Keratinocyte (primary cell): ENCODE data around the gene USP37.

ENCODE experiments used
- EZH2 ChIP-seq: IDR thresholded peaks from one replicate; pipeline ENCODE4 v1.6.1; 2012; ENCODE audit warnings: inconsistent platforms, mild to moderate bottlenecking, low read length, moderate library complexity
- TF ChIP-seq, protein P1 (sequence below), 3 experiments: IDR thresholded peaks in 1 of 3; conservative IDR thresholded peaks in 1 of 3; optimal IDR thresholded peaks in 1 of 3; 2 replicates in 2 of 3; 3 replicates in 1 of 3; pipeline versions ENCODE3 to v1.5.1; 2011; ENCODE audit warnings: low read length in 3 of 3, mild to moderate bottlenecking in 3 of 3, moderate library complexity in 2 of 3, control low read depth in 1 of 3, inconsistent platforms in 1 of 3; ENCODE audit not compliant: insufficient read depth in 2 of 3; ENCODE audit errors: extremely low read depth in 1 of 3

DNA sequence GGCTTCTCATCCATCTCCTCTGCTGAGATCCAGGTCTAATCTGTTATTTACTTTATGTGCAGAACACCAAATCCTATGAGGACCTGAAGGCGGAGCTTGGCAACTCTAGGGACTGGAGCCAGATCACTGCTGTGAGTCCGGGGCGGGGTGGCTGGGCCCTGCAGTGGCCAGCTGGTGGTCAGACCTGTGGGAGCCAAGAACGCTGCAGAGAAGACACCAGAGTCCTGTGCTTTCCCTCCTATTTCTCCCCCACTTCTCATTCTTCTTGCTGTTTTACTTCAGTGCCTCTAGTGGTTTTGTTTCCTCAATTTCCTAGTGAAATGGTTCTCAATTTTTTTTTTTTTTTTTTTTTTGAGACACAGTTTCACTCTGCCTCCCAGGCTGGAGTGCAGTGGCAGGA, 129.6 kb downstream of the USP37 start:
- TF ChIP-seq, protein P1, sequence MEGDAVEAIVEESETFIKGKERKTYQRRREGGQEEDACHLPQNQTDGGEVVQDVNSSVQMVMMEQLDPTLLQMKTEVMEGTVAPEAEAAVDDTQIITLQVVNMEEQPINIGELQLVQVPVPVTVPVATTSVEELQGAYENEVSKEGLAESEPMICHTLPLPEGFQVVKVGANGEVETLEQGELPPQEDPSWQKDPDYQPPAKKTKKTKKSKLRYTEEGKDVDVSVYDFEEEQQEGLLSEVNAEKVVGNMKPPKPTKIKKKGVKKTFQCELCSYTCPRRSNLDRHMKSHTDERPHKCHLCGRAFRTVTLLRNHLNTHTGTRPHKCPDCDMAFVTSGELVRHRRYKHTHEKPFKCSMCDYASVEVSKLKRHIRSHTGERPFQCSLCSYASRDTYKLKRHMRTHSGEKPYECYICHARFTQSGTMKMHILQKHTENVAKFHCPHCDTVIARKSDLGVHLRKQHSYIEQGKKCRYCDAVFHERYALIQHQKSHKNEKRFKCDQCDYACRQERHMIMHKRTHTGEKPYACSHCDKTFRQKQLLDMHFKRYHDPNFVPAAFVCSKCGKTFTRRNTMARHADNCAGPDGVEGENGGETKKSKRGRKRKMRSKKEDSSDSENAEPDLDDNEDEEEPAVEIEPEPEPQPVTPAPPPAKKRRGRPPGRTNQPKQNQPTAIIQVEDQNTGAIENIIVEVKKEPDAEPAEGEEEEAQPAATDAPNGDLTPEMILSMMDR (optimal IDR thresholded peaks at IDR 0.05 in 1 of 3, IDR thresholded peaks at IDR 0.05 in 1 of 3, conservative IDR thresholded peaks at IDR 0.05 in 1 of 3; ENCODE audit: extremely low read depth in 1 of 3, insufficient read depth in 2 of 3, low read length in 3 of 3) = no peak
- no peak for TF ChIP-seq EZH2
